Measurements from ENCODE around the gene ANKRD44. TPM values are rescaled to one million over a fixed set of nuclear protein-coding genes. Genes with fewer than 3 reads are reported as not detected.

Gene ANKRD44
- total RNA-seq, 1 donor from 2014 or later: 8.1 TPM

DNA sequence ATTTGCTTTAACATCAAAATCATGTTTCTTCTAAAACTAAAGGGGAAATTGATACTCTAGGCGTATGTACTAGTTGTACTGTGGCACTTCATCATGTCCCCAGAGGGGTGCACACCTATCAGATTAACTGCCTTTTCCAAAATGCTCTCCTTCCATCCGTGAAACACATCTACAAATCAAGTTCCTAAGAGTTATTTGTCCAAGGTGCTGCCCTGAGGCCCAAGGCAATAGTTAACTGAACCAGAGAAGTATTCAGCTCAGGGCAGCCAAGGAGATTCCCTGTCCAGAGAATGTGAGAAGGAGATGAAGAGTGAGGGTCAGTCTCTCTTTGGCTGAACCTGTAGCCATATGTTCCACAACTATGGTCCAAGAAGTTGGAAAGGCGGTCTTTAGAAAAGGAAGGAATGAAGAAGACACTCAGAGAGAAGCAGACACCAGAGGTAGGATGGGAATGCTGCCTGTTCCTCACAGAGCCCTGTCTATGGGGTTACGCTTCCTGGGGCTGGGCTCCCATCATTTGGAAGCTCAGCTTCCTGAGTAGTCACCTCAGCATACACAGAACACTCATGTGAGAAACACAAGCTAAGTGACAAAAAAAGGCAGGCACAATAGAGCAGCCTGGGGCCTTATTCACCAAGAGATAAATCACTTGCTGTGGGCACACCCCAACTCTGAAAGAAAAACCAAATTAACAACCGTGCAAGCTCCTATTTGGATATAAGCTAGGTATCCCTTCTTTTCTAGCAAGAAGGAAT is 55.6 kb downstream of the ANKRD44 start:
- no peak for DNase-seq (ENCODE audit: low spot score)
- Mint-ChIP-seq H3K27ac (ENCODE audit: unreplicated experiment) (no peak overlapping the region), H3K9me3 (ENCODE audit: unreplicated experiment) (no peaks in the 10 kb centered on the region), H3K27me3 (ENCODE audit: unreplicated experiment) (peaks cover 2% of the 10 kb centered on the region), H3K4me1 (ENCODE audit: unreplicated experiment) (peaks cover 12% of the 10 kb centered on the region), H3K36me3 (ENCODE audit: low read depth, unreplicated experiment) (no peaks in the 10 kb centered on the region), H3K4me3 (ENCODE audit: unreplicated experiment) (no peak overlapping the region)
- TF ChIP-seq, protein P1, sequence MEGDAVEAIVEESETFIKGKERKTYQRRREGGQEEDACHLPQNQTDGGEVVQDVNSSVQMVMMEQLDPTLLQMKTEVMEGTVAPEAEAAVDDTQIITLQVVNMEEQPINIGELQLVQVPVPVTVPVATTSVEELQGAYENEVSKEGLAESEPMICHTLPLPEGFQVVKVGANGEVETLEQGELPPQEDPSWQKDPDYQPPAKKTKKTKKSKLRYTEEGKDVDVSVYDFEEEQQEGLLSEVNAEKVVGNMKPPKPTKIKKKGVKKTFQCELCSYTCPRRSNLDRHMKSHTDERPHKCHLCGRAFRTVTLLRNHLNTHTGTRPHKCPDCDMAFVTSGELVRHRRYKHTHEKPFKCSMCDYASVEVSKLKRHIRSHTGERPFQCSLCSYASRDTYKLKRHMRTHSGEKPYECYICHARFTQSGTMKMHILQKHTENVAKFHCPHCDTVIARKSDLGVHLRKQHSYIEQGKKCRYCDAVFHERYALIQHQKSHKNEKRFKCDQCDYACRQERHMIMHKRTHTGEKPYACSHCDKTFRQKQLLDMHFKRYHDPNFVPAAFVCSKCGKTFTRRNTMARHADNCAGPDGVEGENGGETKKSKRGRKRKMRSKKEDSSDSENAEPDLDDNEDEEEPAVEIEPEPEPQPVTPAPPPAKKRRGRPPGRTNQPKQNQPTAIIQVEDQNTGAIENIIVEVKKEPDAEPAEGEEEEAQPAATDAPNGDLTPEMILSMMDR (IDR thresholded peaks at IDR 0.05; ENCODE audit: unreplicated experiment): no peak

DNA sequence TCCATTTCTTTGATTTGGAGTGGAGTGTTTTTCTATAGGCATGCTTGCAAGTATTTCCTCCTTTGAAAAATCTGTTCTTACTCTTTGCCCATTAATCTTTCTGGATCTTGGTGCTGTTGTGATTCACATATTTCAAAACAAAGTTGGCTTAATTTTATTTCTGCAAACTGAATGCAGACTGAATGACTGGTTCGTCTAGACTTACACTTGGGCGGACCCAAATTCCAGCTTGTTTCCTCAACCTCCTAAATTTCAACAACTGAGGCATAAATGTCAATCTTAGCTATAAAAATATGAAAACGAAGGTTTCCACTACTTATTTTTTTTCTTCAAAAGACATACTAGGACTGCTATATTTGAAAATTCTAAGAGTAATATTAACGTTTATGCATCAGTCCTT is 59.0 kb downstream of the ANKRD44 start:
- Mint-ChIP-seq H3K4me1 (ENCODE audit: unreplicated experiment) (peaks cover 9% of the 10 kb centered on the region), H3K27me3 (ENCODE audit: unreplicated experiment) (peaks cover 2% of the 10 kb centered on the region), H3K4me3 (ENCODE audit: unreplicated experiment) (no peak overlapping the region), H3K9me3 (ENCODE audit: unreplicated experiment) (no peaks in the 10 kb centered on the region), H3K27ac (ENCODE audit: unreplicated experiment) (no peak overlapping the region), H3K36me3 (ENCODE audit: low read depth, unreplicated experiment) (no peaks in the 10 kb centered on the region)
- no peak for DNase-seq (ENCODE audit: low spot score)
- TF ChIP-seq, protein P1 (IDR thresholded peaks at IDR 0.05; ENCODE audit: unreplicated experiment): no peak

GRCh38 chr2:197251163-197251562 is 59.4 kb downstream of the ANKRD44 start:
- DNase-seq (ENCODE audit: low spot score): no peak
- Mint-ChIP-seq H3K36me3 (ENCODE audit: low read depth, unreplicated experiment) (no peaks in the 10 kb centered on the region), H3K27me3 (ENCODE audit: unreplicated experiment) (peaks cover 2% of the 10 kb centered on the region), H3K9me3 (ENCODE audit: unreplicated experiment) (no peaks in the 10 kb centered on the region), H3K4me3 (ENCODE audit: unreplicated experiment) (no peak overlapping the region), H3K4me1 (ENCODE audit: unreplicated experiment) (peaks cover 8% of the 10 kb centered on the region), H3K27ac (ENCODE audit: unreplicated experiment) (no peak overlapping the region)
- TF ChIP-seq, protein P1 (IDR thresholded peaks at IDR 0.05; ENCODE audit: unreplicated experiment): no peak

DNA sequence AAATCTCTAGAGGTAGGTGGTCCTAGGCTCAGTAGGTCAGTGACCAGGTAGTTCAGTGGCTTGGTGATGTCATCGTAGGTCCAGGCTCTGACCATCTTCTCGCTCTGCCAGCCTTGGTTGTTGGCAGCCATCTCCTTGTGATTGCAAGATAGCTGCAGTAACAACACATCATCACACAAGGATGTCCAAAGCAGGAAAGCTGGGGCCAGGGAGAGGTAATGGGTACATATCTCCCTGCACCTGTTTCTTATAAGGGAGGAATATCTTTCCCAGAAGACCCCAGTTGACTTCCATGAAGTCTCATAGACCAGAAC is 60.5 kb downstream of the ANKRD44 start:
- Mint-ChIP-seq H3K9me3 (ENCODE audit: unreplicated experiment) (no peaks in the 10 kb centered on the region), H3K4me1 (ENCODE audit: unreplicated experiment) (peaks cover 3% of the 10 kb centered on the region), H3K4me3 (ENCODE audit: unreplicated experiment) (no peak overlapping the region), H3K27me3 (ENCODE audit: unreplicated experiment) (peaks cover 2% of the 10 kb centered on the region), H3K36me3 (ENCODE audit: low read depth, unreplicated experiment) (no peaks in the 10 kb centered on the region), H3K27ac (ENCODE audit: unreplicated experiment) (no peak overlapping the region)
- DNase-seq (ENCODE audit: low spot score): no peak
- TF ChIP-seq, protein P1 (IDR thresholded peaks at IDR 0.05; ENCODE audit: unreplicated experiment): no peak

- Mint-ChIP-seq H3K36me3 (ENCODE audit: low read depth, unreplicated experiment) (no peaks in the 10 kb centered on the region), H3K9me3 (ENCODE audit: unreplicated experiment) (no peaks in the 10 kb centered on the region), H3K4me3 (ENCODE audit: unreplicated experiment) (no peak overlapping the region), H3K27me3 (ENCODE audit: unreplicated experiment) (peaks cover 2% of the 10 kb centered on the region), H3K27ac (ENCODE audit: unreplicated experiment) (no peak overlapping the region), H3K4me1 (ENCODE audit: unreplicated experiment) (no peaks in the 10 kb centered on the region)
- TF ChIP-seq, protein P1 (IDR thresholded peaks at IDR 0.05; ENCODE audit: unreplicated experiment): no peak
- no peak for DNase-seq (ENCODE audit: low spot score)
Measured at GRCh38 chr2:197249381-197250083, 61.0 kb downstream of the ANKRD44 start.
